Activated T-cell treated with anti-CD3 and anti-CD28 coated beads, Interleukin-2, amount 50 U/mL, for 1 hour (primary cell): ENCODE data around the gene THBS4.

ENCODE experiments used
- DNase-seq: peaks from one replicate; pipeline ENCODE4 v3.0.0-alpha.2; 2020

THBS4 gene

GRCh38 chr5:80048084-80048780 lies 13.1 kb downstream of the THBS4 start:
- DNase-seq, result no peak

GRCh38 chr5:80052464-80052863 lies 17.3 kb downstream of the THBS4 start:
- no peak for DNase-seq

- DNase-seq, result no peak
These were observed 19.5 kb downstream of the THBS4 start for GRCh38 chr5:80054682-80055081.

GRCh38 chr5:80055491-80056170 lies 20.5 kb downstream of the THBS4 start:
- DNase-seq, result no peak

- DNase-seq, result no peak
These were observed 22.0 kb downstream of the THBS4 start for GRCh38 chr5:80057099-80057498.

GRCh38 chr5:80057921-80058320 lies 22.8 kb downstream of the THBS4 start:
- no peak for DNase-seq

GRCh38 chr5:80059354-80059980 lies 24.3 kb downstream of the THBS4 start:
- no peak for DNase-seq

GRCh38 chr5:80060966-80061365 lies 25.8 kb downstream of the THBS4 start:
- no peak for DNase-seq

- no peak for DNase-seq
These were observed 26.4 kb downstream of the THBS4 start for GRCh38 chr5:80061547-80061946.

- no peak for DNase-seq
These were observed 29.0 kb downstream of the THBS4 start for GRCh38 chr5:80064124-80064523.

GRCh38 chr5:80067016-80067415 lies 31.9 kb downstream of the THBS4 start:
- no peak for DNase-seq

GRCh38 chr5:80067531-80068245 lies 32.5 kb downstream of the THBS4 start:
- DNase-seq, result no peak

- no peak for DNase-seq
These were observed 33.1 kb downstream of the THBS4 start for GRCh38 chr5:80068246-80068636.

- DNase-seq, result no peak
These were observed 33.6 kb downstream of the THBS4 start for GRCh38 chr5:80068775-80069174.

- DNase-seq, result no peak
These were observed 34.2 kb downstream of the THBS4 start for GRCh38 chr5:80069251-80069800.

GRCh38 chr5:80069918-80070318 lies 34.8 kb downstream of the THBS4 start:
- DNase-seq, result no peak

GRCh38 chr5:80070338-80071056 lies 35.3 kb downstream of the THBS4 start:
- no peak for DNase-seq

GRCh38 chr5:80071510-80072021 lies 36.4 kb downstream of the THBS4 start:
- no peak for DNase-seq

- no peak for DNase-seq
These were observed 37.2 kb downstream of the THBS4 start for GRCh38 chr5:80072103-80073073.

- no peak for DNase-seq
These were observed 41.2 kb downstream of the THBS4 start for GRCh38 chr5:80076131-80077050.
